HG03521 (cell line): ENCODE measurements around the gene TBXAS1.
A peak's percentile ranks its signal among the peaks of the same experiment; 100 is the strongest.

Experiments
- ATAC-seq: cut with Tn5 transposase; IDR thresholded peaks from one replicate; pipeline ENCODE4 v1.9.1; 2021; ENCODE audit warnings: mild to moderate bottlenecking, moderate library complexity; ENCODE audit not compliant: unreplicated experiment

TBXAS1 gene

DNA sequence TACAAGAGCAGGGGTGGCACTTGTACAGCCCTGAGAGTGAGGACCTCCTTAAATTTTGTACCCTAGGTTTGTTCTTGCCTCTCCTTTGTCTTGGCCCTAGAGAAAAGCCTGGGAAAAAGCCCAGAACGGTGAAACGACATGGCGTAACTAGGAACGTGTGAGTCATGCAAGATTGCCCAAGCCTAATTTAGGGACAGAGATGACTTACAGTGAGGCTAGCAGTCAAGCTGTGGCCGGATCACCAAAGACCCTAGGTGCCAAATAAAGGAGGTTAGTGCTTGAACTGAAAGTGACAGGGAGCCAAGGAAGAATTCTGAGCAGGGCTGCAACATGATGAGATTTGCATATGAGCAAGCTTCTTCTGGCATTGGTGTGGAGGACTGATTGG is 25.1 kb downstream of the TBXAS1 start:
- no peak for ATAC-seq

DNA sequence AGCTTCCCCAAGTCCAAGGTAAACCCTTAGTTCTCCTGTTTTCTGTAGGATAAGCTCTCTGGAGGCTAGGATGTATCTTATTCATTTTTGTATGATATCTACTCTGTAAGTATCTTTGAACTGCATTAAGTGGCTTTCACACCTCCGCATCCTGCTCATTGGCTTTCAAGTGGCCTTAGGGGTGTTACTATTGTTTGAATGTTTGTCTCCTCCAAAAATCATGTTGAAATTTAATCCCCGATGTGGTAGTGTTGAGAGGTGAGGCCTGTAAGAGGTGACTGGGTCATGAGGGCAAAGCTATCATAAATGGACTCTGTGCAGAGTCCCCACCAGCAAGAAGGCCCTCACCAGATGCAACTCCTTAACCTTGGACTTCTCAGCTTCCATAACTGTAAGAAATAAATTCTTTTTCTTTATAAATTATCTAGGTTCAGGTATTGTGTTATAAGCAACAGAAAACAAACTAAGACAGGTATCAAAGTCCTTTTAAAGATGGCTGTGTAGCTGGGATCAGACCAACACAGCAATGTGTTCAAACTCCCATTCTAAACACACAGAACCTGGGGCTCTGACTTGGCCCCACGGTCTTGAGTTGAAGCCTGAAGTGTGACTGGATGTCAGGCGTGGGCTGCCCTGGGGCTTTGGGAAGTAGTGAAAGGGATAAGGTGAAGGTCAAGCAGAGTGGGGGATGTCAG is 25.9 kb downstream of the TBXAS1 start:
- ATAC-seq: no peak

DNA sequence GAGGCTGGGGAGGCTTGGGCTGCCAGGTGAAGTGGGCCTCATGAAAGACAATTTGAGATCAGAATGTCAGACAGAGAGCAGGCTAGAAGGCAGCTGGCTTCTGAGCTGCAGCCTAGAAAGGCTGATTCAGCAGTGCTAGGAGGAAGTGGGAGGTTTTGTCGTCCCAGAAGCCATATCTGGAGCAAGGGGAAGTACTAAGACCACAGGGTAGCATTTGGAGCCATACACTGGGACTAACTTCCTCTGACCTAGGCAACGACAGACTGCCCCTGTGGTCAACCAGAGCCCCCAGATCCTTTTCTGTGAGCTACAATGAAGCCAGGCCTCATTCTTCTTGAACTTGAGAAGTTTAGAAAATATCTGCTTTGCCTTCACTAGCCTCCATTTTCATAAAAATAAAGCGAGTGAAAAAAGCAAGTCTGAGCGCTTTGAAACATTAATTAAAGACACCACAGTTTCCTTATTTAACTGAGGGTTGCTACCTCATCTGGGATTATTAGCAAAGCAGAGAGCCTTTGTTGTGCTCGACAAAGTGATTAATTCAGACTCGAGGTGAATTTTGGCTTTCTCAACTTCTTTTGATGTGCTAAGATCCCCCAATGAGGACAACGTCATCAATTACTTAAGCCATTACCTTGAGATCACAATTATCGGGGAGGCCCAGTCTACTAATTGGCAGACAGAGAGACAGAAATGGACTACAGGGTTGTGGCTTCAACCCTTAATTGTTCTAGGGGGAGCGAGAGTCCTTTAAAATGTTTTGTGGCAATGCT is 26.6 kb downstream of the TBXAS1 start:
- ATAC-seq: no peak

DNA sequence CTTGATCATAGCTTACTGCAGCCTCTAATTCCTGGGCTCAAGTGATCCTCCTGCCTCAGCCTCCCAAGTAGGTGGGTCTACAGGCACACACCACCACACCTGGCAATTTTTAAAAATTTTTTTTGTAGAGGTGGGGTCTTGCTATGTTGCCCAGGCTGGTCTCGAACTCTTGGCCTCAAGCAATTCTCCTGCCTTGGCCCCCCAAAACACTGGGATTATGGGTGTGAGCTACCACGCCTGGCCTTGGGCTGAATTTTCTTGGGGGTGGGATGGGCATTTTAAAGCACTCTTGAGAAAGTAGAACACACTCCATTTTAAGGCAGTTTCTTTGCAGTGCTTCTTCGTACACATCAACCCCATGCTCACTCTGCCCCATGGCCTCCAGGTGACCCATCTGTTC is 28.7 kb downstream of the TBXAS1 start:
- ATAC-seq: no peak

DNA sequence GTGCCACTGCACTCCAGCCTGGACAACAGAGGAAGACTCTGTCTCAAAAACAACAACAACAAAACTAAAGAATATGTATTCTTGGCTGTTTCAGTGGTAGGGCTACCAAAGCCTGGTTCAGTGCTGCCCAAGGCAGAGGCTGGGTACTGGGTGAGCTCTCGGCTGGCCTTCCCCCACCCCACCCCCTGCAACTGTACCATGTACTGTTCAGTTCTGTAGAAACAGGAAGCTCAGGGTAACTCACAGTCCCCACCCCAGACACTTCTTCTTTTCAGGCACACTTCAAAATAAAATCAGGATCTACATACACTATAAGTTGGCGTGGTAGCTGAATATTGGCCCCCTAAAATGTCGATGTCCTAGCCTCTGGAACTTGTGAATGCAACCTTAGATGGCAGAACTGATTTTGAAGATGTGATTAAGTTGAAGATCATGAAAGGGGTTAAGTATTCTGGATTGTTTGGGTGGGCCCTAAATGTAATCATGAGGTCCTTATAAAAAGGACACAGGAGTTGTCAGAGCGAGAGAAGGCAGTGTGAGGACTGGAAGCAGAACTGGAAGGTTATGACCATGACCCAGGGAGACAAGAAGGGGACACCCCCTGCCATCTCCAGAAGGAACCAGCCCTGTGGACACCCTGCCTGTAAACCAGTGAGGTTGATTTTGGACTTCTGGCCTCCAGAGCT is 31.2 kb downstream of the TBXAS1 start:
- ATAC-seq: no peak

DNA sequence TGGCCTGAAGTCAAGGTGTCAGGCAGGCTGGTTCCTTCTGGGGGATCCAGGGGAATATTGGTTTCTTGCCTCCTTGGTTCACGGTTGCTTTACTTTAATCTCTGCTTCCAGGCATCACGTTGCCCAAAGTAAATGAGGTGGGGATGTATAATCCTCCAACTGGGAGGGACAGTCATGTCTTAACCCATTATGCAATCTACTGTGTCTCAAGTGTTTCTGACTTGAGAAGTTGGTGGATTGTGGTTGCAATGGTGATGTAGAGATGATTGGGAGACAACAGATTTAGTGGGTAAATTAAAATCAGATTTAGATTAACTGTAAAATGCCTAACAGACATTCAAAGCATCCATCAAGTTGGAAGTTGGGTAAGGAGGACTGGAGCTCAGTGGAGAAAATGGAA is 32.7 kb downstream of the TBXAS1 start:
- no peak for ATAC-seq

DNA sequence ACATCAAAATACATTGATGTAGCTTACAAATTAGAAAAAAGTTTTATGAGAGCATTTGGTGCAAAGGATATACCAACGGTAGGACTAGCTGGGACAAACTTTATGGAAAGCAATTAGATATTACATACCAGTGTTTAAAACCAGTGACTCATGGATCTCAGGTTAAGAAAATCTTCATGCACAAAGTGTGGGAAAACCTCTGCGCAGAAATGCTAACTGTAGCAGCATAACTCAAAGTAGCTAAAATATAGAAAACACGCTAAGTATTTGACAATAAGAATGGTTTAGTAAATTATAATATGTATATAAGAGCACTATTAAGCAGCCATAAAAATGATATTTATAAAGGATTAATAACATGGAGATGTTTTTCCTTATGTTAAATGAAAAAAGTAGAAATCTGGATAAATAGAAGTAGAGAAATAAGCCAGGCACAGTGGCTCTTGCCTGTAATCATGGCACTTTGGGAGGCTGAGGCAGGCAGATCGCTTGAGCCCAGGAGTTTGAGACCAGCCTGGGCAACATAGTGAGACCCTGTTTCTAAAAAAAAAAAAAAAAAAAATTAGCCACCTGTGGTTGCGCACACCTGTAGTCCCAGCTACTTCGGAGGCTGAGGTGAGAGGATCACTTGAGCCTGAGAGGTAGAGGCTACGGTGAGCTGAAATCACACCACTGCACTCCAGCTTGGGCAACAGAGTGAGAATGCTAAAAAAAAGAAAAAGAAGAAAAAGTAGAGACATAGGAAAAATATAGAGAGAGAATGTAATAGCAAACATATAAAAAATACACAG is 37.2 kb downstream of the TBXAS1 start:
- ATAC-seq: no peak

DNA sequence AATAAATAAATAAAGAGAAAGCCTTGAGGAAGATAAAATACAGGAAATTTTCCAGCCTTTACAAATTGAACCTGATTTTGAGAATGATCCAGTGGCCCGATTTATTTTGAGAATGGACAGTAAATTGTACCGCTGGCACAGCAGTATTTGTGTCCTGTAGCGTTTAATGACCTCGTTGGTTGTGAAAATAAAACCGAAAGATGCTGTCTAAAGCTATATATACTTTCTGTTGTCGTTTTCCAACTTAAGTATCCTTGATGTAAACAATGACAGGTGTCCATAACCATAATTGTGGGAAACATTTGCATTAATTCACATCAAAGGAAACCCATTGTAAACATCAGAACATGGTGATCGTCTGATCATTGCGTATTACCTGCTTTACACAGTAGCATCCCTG is 38.8 kb downstream of the TBXAS1 start:
- no peak for ATAC-seq

DNA sequence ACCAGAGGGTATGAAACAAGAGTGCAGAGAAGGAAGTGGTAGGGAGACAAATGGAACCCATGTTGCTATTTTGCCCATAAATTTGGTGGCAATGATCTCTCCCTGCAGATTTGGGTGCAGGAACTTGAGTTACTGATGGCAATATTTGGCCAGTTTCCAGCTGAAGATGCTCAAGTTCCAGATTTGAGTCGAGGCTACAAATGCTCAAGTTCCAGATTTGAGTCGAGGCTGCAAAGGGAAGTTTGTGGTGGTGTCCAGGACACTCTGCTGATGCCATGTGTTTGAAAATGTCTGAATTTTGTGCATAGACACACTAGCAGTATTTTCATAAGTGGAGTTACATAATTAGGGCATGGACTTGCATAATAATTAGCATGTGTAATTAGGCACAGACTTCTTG is 40.8 kb downstream of the TBXAS1 start:
- no peak for ATAC-seq

DNA sequence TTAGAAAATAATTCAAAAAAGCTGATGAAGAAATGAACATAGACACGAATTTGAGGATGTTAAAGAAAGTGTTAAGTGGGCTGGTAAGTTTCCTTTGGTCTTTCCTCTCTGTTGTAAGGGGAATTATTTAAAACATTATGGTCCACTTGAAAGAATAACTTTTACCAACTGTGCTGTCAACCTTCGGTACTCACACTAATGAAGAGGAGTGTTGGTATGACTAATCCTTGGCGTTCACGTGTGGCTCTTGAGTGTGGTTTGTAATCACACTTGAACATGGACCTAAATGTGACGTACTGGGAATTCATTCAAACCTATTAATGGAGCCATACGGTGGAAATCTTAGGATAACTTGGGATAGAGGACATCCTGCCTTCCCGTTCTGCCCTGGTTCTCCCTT is 41.3 kb downstream of the TBXAS1 start:
- no peak for ATAC-seq

DNA sequence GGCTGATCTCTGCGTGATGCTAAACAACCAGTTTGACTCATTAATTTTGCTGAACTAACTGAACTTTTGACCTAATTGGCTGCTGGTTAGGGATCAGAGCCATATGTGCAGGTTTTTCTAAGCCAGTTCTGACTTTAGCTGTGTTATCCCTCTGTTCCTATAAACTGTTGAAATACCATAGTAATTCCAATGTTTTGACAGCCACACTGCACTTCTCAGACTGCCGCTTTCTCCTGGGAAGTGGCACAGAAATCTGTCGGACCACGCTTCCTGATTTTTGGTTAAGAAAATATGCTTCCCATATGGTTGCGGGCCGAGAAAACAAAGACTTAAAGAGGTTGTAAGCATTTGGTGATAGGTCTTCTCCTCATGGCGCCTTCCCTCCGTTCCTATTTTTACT is 42.3 kb downstream of the TBXAS1 start:
- ATAC-seq: no peak

DNA sequence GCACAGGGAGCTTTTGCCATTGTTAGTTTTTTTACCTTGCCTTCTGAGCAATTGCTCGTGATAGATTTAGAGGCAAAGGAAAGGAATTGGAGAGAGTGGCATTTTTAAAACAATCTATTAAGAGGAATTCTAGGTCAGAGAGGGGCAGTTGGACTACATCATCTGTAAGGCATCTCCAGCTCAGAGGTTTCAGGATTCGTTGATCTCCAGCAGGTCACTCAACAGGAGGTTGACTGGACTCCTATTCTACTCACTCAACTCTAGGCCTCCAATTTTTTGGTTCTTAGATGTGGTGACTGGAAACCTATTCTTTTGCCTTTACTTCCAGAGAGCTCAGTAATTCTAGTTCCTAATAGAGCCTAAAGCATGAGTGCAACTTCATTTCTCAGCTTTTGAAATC is 42.8 kb downstream of the TBXAS1 start:
- ATAC-seq: no peak

DNA sequence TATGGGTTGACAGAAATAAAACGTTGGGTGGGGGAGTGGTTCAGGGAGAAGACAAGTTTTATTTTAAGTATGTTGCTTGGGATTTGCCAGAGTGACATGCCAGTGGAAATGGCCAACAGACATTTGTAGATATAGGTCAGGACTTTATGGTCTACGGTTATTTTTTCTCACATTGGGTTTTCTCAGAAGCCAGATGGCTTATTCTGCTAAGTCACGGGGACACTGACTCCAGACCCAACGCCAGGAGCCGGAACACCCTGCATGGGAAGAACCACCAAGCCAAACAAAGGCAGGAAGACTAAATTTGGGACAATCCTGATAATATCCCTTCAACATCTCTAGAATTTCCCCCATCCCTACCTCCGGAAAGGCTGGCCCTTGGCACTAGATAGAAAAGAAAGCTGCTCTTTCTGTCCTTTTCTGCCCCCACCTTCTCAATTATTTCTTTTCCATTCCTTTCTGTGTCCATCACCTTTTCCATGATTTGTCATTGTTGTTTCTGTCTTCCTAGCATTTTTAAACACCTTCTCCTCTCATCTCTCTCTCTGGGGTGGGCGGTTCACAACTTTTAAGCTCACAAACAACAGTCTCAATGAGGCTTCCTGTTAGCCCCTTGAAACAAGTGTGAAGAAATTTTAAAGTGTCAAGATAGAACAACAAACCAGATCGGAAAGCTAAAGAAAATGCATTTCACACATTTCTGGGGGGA is 44.7 kb downstream of the TBXAS1 start:
- ATAC-seq: no peak

DNA sequence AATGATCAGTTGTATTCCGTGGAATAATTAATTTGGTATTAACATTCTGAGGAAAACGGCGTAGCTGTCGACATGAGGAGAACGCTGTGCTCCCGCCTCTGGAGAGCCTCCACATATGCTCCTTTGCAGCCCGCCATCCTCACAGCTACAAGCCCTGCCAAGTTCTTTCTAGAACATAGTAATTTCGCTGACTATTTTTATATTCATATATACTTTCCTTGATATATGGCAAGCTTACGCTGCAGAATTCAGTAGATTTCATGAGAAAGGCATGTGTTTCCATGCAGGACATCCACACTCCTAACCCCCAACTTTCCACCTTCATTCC is 45.2 kb downstream of the TBXAS1 start:
- no peak for ATAC-seq

DNA sequence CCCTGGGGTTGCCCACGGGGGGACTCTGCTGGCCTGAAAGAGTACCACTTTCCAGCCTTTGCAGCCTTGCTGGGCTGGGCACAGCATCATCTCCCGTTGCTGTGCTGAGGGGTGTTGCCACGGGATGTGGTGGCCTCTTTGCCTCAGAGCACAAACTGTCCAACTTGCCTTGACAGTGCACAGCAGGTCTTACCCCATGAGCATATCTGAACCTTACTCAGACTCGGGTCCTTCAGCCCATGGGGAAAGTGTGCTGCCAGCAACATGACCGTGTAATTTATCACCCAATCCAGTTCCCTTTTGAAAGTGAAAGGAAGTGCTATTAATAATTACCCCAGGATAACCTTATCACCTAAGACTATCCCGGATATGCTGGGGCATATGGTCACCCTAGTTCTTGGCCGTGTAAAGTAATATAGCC is 46.8 kb downstream of the TBXAS1 start:
- ATAC-seq: peak; percentile 59

DNA sequence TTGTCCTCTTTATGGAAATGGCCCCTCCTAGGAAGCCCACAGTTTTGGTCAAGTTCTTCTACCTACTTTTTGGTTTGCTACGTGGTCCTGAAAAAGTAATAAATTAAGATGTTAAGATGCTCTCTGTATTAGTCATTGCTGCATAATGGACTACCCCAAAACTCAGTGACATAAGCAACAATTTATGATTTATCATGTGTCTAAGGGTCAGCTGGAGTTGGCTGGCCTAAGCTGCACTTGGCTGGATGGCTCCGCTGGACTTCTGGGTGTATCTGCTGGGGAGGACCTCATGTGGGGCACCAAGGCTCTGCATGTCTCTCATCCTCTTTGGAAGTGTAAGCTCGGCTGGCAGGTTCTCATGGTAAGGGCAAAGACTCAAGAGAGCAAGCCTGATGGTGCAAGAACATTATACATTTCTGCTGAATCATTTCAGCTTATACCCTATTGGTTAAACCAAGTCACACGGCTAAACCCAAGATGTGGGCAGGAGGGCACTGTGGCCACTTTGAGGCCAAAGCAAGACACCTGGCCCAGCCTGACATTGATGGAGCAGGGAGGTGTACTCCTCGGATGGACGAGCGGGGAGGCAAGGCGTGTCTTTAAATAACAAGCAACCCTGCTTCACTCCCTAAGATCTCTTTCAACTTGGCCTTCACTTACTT is 47.7 kb downstream of the TBXAS1 start:
- ATAC-seq: no peak

DNA sequence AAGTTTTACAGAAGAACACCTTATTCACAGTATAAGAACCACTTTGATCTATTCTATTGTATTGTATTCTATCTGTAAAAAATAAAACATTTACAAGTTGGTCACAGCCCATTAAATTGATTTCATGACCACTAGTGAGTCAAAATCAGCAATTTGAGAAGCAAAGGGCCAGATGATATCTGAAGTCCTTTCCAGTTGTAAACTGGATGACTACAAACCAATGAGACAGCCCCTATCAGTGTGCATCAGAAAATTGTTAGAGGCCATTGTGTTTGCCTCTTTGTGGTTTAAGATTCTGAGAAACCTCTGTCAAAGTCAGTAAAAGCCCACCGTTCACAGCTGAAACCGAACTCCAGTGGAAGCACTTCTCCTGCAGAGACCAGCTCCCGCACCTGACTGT is 54.8 kb downstream of the TBXAS1 start:
- ATAC-seq: no peak

DNA sequence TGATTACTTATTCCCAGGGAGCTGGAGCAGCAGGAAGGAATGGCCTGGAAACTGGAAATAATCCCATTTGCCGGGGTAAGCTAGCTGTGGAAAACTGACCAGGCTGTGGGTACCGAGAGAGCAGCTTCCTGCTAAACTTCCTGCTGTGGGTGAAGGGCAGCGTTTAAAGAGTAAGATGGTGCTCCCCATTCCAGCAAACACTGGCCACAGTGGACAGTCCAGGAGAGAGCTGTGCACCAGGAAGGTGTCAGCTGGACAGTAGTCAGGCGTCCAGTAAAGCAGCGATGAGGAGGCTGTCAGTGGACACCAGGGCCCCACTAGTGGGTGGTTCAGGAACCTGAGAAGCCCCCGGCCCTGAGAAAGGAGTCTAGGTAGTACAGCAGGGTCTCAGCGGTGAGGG is 55.4 kb downstream of the TBXAS1 start:
- no peak for ATAC-seq

DNA sequence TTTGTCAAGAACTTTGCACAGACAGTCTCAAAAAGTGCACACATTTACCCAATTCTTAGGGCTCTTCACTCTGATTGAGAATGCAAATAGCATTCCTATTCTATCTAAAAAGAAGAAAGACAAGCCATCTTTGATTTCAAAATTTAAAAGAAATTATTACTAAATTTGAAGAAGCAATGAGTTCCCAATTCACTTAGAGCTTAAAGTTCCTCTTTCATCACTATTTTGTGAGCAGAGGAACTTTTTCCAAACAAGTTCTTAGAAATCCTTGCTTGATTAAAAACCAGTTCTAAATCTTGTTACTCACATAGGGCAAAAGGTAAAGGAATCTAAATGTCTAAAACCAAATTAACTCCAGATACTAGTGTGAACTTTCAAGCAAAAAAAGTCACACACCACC is 56.4 kb downstream of the TBXAS1 start:
- no peak for ATAC-seq

DNA sequence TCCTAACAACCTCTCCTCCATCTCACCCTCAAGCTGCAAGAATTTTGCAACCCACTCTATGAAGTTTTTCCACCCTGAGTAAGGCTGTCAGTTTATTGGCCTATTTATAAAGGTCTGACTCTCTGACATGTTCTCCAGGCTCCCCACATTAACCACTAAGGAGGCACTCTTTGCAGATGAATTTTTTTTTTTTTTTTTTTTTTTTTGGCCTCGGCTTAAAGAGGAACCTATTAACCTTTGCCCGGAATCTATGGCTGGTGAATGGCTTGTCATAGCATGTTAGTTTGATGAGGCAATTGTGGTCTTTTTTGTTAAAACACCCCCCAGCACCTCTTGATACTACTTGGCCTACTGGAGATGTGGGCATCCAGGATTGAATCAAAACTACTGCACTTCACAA is 57.1 kb downstream of the TBXAS1 start:
- ATAC-seq: no peak
